GM23338 (cell line): ENCODE measurements around the gene NGB. TPM values are rescaled to one million over a fixed set of nuclear protein-coding genes. Genes with fewer than 3 reads are reported as not detected.

Source experiments
- ATAC-seq: fragments of 200-7000 bp; cut with Tn5 transposase; 3 replicates; pipeline ENCODE4 v1.9.1; 2020
- DNase-seq: peaks from one replicate; pipeline ENCODE4 v3.0.0-alpha.2; 2015; ENCODE audit warnings: low spot score
- H2AFZ ChIP-seq: fragments of 200-600 bp; sonication (generic); 2 replicates; pipeline ENCODE4 v1.8.0; 2016; ENCODE audit warnings: antibody characterized with exemption, mild to moderate bottlenecking, moderate library complexity
- H3F3A ChIP-seq: fragments of 200-600 bp; sonication (generic); replicated peaks from 2 replicates; pipeline ENCODE4 v1.8.0; 2017; ENCODE audit warnings: antibody characterized with exemption, mixed run types, low read depth
- H3K27ac ChIP-seq: fragments of 200-600 bp; sonication (generic); 2 replicates; pipeline ENCODE4 v1.6.1; 2016; ENCODE audit warnings: low read depth
- H3K27me3 ChIP-seq: fragments of 200-600 bp; sonication (generic); 2 replicates; pipeline ENCODE4 v1.8.0; 2016; ENCODE audit warnings: mild to moderate bottlenecking, mixed run types, moderate library complexity; ENCODE audit not compliant: insufficient read depth
- H3K36me3 ChIP-seq: fragments of 200-600 bp; sonication (generic); 2 replicates; pipeline ENCODE4 v1.8.0; 2016; ENCODE audit warnings: mild to moderate bottlenecking; ENCODE audit not compliant: insufficient read depth
- H3K4me1 ChIP-seq: fragments of 200-600 bp; sonication (generic); 2 replicates; pipeline ENCODE4 v1.8.0; 2016; ENCODE audit warnings: mild to moderate bottlenecking, moderate library complexity; ENCODE audit not compliant: insufficient read depth
- H3K4me2 ChIP-seq: fragments of 200-600 bp; sonication (generic); 2 replicates; pipeline ENCODE4 v1.7.1; 2017; ENCODE audit warnings: mixed run types
- H3K4me3 ChIP-seq: fragments of 200-600 bp; sonication (generic); 2 replicates; pipeline ENCODE4 v1.6.1; 2016; ENCODE audit warnings: mixed run types
- H3K79me2 ChIP-seq: fragments of 200-600 bp; sonication (generic); replicated peaks from 2 replicates; pipeline ENCODE4 v1.8.0; 2017; ENCODE audit warnings: mild to moderate bottlenecking; ENCODE audit not compliant: insufficient read depth
- H3K9me2 ChIP-seq: fragments of 200-600 bp; sonication (generic); 2 replicates; pipeline ENCODE4 v1.8.0; 2017; ENCODE audit not compliant: insufficient read depth
- H4K20me1 ChIP-seq: fragments of 200-600 bp; sonication (generic); replicated peaks from 2 replicates; pipeline ENCODE4 v1.8.0; 2017; ENCODE audit warnings: mild to moderate bottlenecking; ENCODE audit not compliant: insufficient read depth
- H3K27ac Mint-ChIP-seq: 2 replicates; pipeline ENCODE4 v1.8.0; 2020; ENCODE audit warnings: inconsistent platforms, mild to moderate bottlenecking, moderate library complexity, mixed read lengths
- H3K27me3 Mint-ChIP-seq: 3 replicates; pipeline ENCODE4 v1.8.0; 2022; ENCODE audit warnings: low read depth, mild to moderate bottlenecking, moderate library complexity, mixed read lengths, inconsistent platforms; ENCODE audit not compliant: insufficient read depth, poor library complexity
- H3K36me3 Mint-ChIP-seq: 3 replicates; pipeline ENCODE4 v1.8.0; 2021; ENCODE audit warnings: low read depth, mild to moderate bottlenecking, inconsistent platforms, moderate library complexity, mixed read lengths
- H3K4me1 Mint-ChIP-seq: 3 replicates; pipeline ENCODE4 v1.8.0; 2020; ENCODE audit warnings: mild to moderate bottlenecking, inconsistent platforms, mixed read lengths
- H3K4me3 Mint-ChIP-seq: 3 replicates; pipeline ENCODE4 v1.8.0; 2021; ENCODE audit warnings: moderate library complexity, mild to moderate bottlenecking, inconsistent platforms, mixed read lengths
- H3K9me3 Mint-ChIP-seq: 3 replicates; pipeline ENCODE4 v1.8.0; 2020; ENCODE audit warnings: moderate library complexity, mild to moderate bottlenecking, inconsistent platforms, mixed read lengths
- CREB1 ChIP-seq: fragments of 250-450 bp; sonication (Bioruptor Pico); IDR thresholded peaks from 2 replicates; pipeline ENCODE4 v1.5.0; 2020; ENCODE audit warnings: low read depth, mild to moderate bottlenecking, moderate library complexity
- CTCF ChIP-seq, 2 experiments: fragments of 200-600 bp in 1 of 2; sonication (generic) in 1 of 2; conservative IDR thresholded peaks; 2 replicates each; pipeline versions ENCODE4 v1.5.1 to v1.6.1; 2016 to 2017; ENCODE audit warnings: antibody characterized with exemption in 2 of 2, low read depth in 2 of 2, mild to moderate bottlenecking in 2 of 2, moderate library complexity in 1 of 2
- EZH2 ChIP-seq: fragments of 200-600 bp; sonication (generic); IDR thresholded peaks from one replicate; pipeline ENCODE4 v1.8.0; 2017; ENCODE audit warnings: antibody characterized with exemption, mild to moderate bottlenecking, low read depth; ENCODE audit not compliant: unreplicated experiment
- EZH2phosphoT487 ChIP-seq: fragments of 200-600 bp; sonication (generic); IDR thresholded peaks from one replicate; pipeline ENCODE4 v1.8.1; 2018; ENCODE audit warnings: antibody characterized with exemption; ENCODE audit not compliant: unreplicated experiment
- JUNB ChIP-seq: IDR thresholded peaks from one replicate; pipeline ENCODE4 v1.6.1; 2016; ENCODE audit warnings: antibody characterized with exemption; ENCODE audit not compliant: unreplicated experiment
- NANOG ChIP-seq: IDR thresholded peaks from 2 replicates; pipeline ENCODE4 v1.6.1; 2016; ENCODE audit warnings: antibody characterized with exemption, borderline replicate concordance
- POLR2AphosphoS5 ChIP-seq: IDR thresholded peaks from 2 replicates; pipeline ENCODE4 v1.6.1; 2016; ENCODE audit warnings: antibody characterized with exemption, low read depth
- REST ChIP-seq: IDR thresholded peaks from one replicate; pipeline ENCODE4 v1.6.1; 2018; ENCODE audit warnings: antibody characterized with exemption; ENCODE audit not compliant: unreplicated experiment
- STAT1 ChIP-seq: IDR thresholded peaks from one replicate; pipeline ENCODE4 v1.6.1; 2016; ENCODE audit warnings: antibody characterized with exemption; ENCODE audit not compliant: unreplicated experiment
- ZNF114 ChIP-seq: fragments of 250-450 bp; sonication (Bioruptor Pico); IDR thresholded peaks from 2 replicates; pipeline ENCODE4 v1.5.0; 2020; ENCODE audit warnings: mild to moderate bottlenecking, moderate library complexity
- ZNF331 ChIP-seq: fragments of 250-450 bp; sonication (Bioruptor Pico); IDR thresholded peaks from 2 replicates; pipeline ENCODE4 v1.5.0; 2020; ENCODE audit warnings: low read depth, mild to moderate bottlenecking, moderate library complexity
- polyA plus RNA-seq: library from polyadenylated mRNA; unstranded; fragments of >200 nt; fragmentation: Nextera tagmentation; extraction: Ambion mirVana; gene quantifications from 2 replicates; pipeline ENCODE4 v1.2.1, GENCODE V29; 2016
- total RNA-seq: library from RNA; depleted of rRNA; stranded (reverse); fragments of >200 nt; shearing (Covaris generic); gene quantifications from 2 replicates; pipeline ENCODE4 v1.2.3, GENCODE V29; 2014
- TF ChIP-seq, protein P1 (sequence below): IDR thresholded peaks from 2 replicates; pipeline ENCODE4 v1.6.1; 2016; ENCODE audit warnings: antibody characterized with exemption
- TF ChIP-seq, protein P2 (sequence below): fragments of 250-450 bp; sonication (Bioruptor Pico); IDR thresholded peaks from 2 replicates; pipeline ENCODE4 v1.5.0; 2020; ENCODE audit warnings: mild to moderate bottlenecking, moderate library complexity

The NGB gene
- total and polyA plus RNA-seq, 2 experiments from 2014 or later, result 0.21 to 1.0 TPM

DNA sequence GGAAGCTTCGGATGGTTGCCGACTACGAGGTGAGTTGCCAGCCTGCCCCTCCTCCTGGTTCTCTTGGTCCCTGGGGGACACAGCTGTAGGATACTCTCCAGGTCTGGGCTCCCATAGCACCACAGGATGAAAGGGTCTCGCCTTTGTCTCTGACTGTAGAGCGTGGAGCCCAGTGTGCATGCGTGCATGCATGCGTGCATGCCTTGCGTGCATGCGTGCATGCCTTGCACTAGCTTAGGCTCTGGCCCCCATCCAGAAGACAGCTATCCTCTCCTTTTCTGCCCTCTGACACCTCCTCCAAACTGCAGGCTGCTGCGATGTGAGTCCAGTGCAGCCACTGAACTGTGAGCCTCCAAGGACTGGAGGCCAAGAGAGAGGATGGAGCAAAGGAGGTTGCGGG is 19.1 kb downstream of the NGB start:
- Histone ChIP-seq H3F3A (no peaks in the 10 kb centered on the region), H4K20me1 (no peaks in the 10 kb centered on the region; the same call in 1 of the 2 replicates), H3K9me2 (no peaks in the 10 kb centered on the region), H2AFZ (no peak overlapping the region), H3K4me3 (no peak overlapping the region), H3K27me3 (no peaks in the 10 kb centered on the region), H3K27ac (no peak overlapping the region), H3K36me3 (no peaks in the 10 kb centered on the region), H3K4me2 (no peak overlapping the region), H3K4me1 (no peaks in the 10 kb centered on the region), H3K79me2 (no peaks in the 10 kb centered on the region)
- Mint-ChIP-seq H3K36me3 (no peaks in the 10 kb centered on the region), H3K4me1 (no peaks in the 10 kb centered on the region), H3K4me3 (no peak overlapping the region), H3K27ac (no peak overlapping the region), H3K27me3 (peaks cover 14% of the 10 kb centered on the region), H3K9me3 (no peaks in the 10 kb centered on the region)
- TF ChIP-seq, protein P1, sequence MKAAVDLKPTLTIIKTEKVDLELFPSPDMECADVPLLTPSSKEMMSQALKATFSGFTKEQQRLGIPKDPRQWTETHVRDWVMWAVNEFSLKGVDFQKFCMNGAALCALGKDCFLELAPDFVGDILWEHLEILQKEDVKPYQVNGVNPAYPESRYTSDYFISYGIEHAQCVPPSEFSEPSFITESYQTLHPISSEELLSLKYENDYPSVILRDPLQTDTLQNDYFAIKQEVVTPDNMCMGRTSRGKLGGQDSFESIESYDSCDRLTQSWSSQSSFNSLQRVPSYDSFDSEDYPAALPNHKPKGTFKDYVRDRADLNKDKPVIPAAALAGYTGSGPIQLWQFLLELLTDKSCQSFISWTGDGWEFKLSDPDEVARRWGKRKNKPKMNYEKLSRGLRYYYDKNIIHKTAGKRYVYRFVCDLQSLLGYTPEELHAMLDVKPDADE, result no peak
- TF ChIP-seq CTCF (conservative IDR thresholded peaks at IDR 0.05; ENCODE audit: low read depth in 2 of 2) (no peak), REST (no peak), EZH2phosphoT487 (no peak), ZNF331 (CRISPR knock-in tag) (no peak), POLR2AphosphoS5 (no peak), CREB1 (CRISPR knock-in tag) (no peak), JUNB (no peak), NANOG (no peak), ZNF114 (CRISPR knock-in tag) (no peak), EZH2 (no peak), STAT1 (no peak)
- TF ChIP-seq, protein P2, sequence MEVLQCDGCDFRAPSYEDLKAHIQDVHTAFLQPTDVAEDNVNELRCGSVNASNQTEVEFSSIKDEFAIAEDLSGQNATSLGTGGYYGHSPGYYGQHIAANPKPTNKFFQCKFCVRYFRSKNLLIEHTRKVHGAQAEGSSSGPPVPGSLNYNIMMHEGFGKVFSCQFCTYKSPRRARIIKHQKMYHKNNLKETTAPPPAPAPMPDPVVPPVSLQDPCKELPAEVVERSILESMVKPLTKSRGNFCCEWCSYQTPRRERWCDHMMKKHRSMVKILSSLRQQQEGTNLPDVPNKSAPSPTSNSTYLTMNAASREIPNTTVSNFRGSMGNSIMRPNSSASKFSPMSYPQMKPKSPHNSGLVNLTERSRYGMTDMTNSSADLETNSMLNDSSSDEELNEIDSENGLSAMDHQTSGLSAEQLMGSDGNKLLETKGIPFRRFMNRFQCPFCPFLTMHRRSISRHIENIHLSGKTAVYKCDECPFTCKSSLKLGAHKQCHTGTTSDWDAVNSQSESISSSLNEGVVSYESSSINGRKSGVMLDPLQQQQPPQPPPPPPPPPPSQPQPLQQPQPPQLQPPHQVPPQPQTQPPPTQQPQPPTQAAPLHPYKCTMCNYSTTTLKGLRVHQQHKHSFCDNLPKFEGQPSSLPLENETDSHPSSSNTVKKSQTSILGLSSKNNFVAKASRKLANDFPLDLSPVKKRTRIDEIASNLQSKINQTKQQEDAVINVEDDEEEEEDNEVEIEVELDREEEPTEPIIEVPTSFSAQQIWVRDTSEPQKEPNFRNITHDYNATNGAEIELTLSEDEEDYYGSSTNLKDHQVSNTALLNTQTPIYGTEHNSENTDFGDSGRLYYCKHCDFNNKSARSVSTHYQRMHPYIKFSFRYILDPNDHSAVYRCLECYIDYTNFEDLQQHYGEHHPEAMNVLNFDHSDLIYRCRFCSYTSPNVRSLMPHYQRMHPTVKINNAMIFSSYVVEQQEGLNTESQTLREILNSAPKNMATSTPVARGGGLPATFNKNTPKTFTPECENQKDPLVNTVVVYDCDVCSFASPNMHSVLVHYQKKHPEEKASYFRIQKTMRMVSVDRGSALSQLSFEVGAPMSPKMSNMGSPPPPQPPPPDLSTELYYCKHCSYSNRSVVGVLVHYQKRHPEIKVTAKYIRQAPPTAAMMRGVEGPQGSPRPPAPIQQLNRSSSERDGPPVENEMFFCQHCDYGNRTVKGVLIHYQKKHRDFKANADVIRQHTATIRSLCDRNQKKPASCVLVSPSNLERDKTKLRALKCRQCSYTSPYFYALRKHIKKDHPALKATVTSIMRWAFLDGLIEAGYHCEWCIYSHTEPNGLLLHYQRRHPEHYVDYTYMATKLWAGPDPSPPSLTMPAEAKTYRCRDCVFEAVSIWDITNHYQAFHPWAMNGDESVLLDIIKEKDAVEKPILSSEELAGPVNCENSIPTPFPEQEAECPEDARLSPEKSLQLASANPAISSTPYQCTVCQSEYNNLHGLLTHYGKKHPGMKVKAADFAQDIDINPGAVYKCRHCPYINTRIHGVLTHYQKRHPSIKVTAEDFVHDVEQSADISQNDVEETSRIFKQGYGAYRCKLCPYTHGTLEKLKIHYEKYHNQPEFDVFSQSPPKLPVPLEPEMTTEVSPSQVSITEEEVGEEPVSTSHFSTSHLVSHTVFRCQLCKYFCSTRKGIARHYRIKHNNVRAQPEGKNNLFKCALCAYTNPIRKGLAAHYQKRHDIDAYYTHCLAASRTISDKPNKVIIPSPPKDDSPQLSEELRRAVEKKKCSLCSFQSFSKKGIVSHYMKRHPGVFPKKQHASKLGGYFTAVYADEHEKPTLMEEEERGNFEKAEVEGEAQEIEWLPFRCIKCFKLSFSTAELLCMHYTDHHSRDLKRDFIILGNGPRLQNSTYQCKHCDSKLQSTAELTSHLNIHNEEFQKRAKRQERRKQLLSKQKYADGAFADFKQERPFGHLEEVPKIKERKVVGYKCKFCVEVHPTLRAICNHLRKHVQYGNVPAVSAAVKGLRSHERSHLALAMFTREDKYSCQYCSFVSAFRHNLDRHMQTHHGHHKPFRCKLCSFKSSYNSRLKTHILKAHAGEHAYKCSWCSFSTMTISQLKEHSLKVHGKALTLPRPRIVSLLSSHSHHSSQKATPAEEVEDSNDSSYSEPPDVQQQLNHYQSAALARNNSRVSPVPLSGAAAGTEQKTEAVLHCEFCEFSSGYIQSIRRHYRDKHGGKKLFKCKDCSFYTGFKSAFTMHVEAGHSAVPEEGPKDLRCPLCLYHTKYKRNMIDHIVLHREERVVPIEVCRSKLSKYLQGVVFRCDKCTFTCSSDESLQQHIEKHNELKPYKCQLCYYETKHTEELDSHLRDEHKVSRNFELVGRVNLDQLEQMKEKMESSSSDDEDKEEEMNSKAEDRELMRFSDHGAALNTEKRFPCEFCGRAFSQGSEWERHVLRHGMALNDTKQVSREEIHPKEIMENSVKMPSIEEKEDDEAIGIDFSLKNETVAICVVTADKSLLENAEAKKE (CRISPR knock-in tag), result no peak
- no peak for DNase-seq
- no peak for ATAC-seq
